Measurements from ENCODE around the gene THAP7.

DNA sequence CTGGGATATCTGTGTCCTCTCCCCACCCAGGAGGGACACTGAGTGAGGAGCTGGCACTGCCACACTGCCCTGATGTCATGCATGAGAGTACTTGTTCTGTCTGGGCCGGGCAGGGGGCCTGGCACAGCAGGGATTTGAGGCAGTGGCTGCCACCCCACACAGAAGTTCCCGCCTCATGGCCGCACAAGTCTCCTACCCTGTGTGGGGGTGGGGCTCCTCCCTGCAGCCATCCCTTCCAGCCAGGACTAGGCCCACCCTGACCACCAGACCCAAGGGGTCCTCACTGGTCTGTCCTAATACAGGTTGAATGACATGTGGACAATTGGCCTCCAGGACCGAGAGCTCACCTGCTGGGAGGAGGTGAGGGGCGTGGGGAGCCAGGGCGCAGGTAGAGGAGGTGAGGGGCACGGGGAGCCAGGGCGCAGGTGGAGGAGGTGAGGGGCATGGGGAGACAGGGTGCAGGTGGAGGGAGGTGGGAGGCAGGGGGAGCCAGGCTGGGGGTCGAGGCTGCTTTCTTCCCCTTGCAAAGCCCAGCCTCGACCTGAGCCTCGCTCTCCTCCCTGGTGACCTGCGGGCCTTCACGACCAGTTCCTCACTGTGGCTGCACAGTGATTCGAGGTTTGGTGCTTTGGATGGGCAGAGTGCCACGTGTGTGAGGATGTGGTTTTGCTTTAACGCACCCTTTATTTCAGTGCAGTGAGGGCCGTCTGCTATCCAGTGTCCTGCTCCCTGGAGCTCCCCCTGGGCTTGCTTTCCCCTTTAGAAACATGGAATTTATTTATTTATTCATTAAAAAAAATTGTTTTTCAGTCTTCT, 12.4 kb downstream of the THAP7 start:
- TF ChIP-seq POLR2A (IDR thresholded peaks at IDR 0.05) (no peak), CTCF (IDR thresholded peaks at IDR 0.05) (no peak)

Measured in tibial nerve (tissue), 3 donors.